Ramos (cell line): ENCODE measurements around the gene C19orf47.

Experiments used
- in situ Hi-C: fragments of 300-500 bp; cut with MboI; formaldehyde crosslinking; loops from one replicate; pipeline ENCODE4 v1.14.3; 2022; ENCODE audit warnings: low sequenced_read_pairs; ENCODE audit not compliant: unreplicated experiment

The C19orf47 gene

GRCh38 chr19:40285353-40286234 lies 62.6 kb downstream of the C19orf47 start:
- in situ Hi-C loops = loop anchor here (10.0 kb wide), 1 partner anchor 319 kb away; the partner anchor contains the start of gene LTBP4

GRCh38 chr19:40284501-40285352 lies 63.5 kb downstream of the C19orf47 start, which contains the start of gene AKT2:
Gene AKT2 (minus strand): TSS chr19:40285345. CDS start chr19:40265267, 20,078 bp downstream.
- in situ Hi-C loops = loop anchor here (10.0 kb wide), 1 partner anchor 320 kb away; the partner anchor contains the start of gene LTBP4

GRCh38 chr19:40284251-40284500 lies 64.0 kb downstream of the C19orf47 start:
- in situ Hi-C loops = loop anchor here (10.0 kb wide), 1 partner anchor 321 kb away; the partner anchor contains the start of gene LTBP4

- in situ Hi-C loops = loop anchor here (10.0 kb wide), 1 partner anchor 321 kb away; the partner anchor contains the start of gene LTBP4
Measured at GRCh38 chr19:40283414-40284250, 64.6 kb downstream of the C19orf47 start.

GRCh38 chr19:40282920-40283319 lies 65.3 kb downstream of the C19orf47 start:
- in situ Hi-C loops = loop anchor here (10.0 kb wide), 1 partner anchor 322 kb away; the partner anchor contains the start of gene LTBP4

- in situ Hi-C loops = loop anchor here (10.0 kb wide), 1 partner anchor 323 kb away; the partner anchor contains the start of gene LTBP4
Measured at GRCh38 chr19:40282209-40282580, 66.0 kb downstream of the C19orf47 start.

- in situ Hi-C loops = loop anchor here (10.0 kb wide), 1 partner anchor 323 kb away; the partner anchor contains the start of gene LTBP4
Measured at GRCh38 chr19:40281381-40282208, 66.6 kb downstream of the C19orf47 start.

- in situ Hi-C loops = loop anchor here (10.0 kb wide), 1 partner anchor 324 kb away; the partner anchor contains the start of gene LTBP4
Measured at GRCh38 chr19:40280608-40281221, 67.5 kb downstream of the C19orf47 start.

- in situ Hi-C loops = loop anchor here (10.0 kb wide), 1 partner anchor 325 kb away; the partner anchor contains the start of gene LTBP4
Measured at GRCh38 chr19:40279761-40280607, 68.2 kb downstream of the C19orf47 start.

- in situ Hi-C loops = no loop called here
Measured at GRCh38 chr19:40279120-40279551, 69.1 kb downstream of the C19orf47 start.

- in situ Hi-C loops = no loop called here
Measured at GRCh38 chr19:40278361-40279035, 69.7 kb downstream of the C19orf47 start.

- in situ Hi-C loops = no loop called here
Measured at GRCh38 chr19:40277356-40278059, 70.7 kb downstream of the C19orf47 start.

GRCh38 chr19:40274585-40275544 lies 73.3 kb downstream of the C19orf47 start:
- in situ Hi-C loops = no loop called here

- in situ Hi-C loops = no loop called here
Measured at GRCh38 chr19:40273469-40274360, 74.5 kb downstream of the C19orf47 start.
